ENCODE measurements around the gene GCK. TPM values are rescaled to one million over a fixed set of nuclear protein-coding genes. Genes with fewer than 3 reads are reported as not detected.

GCK gene
- total and polyA plus RNA-seq, 3 donors from 2014 or later = 0.90 to 1.2 (median 0.94) TPM

DNA sequence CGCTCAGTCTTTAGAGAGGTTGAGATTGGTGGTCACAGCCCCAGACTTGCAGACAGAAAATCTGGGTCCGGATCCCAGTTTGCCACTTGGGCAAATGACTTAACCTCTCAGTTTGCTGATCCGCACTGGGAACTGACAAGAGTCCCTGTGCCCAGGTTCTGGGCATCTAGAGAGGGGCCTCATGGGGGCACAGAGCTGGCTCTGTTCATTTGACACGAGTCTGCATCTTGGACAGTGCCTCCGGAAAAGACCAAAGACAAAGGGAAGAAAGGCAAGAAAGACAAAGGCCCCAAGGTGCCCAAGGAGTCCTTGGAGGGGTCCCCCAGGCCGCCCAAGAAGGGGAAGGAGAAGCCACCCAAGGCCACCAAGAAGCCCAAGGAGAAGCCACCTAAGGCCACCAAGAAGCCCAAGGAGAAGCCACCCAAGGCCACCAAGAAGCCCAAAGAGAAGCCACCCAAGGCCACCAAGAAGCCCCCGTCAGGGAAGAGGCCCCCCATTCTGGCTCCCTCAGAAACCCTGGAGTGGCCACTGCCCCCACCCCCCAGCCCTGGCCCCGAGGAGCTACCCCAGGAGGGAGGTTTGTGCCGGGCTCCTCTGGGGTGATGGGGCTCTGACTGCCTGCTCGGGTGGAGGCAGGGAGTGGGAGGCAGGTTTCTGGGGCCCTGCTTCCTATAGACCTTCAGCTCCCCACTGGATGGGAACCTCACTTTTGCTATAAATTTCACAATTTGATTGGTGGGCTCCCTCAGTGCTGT is 82.8 kb downstream of the GCK start:
- DNase-seq = no peak
- intact Hi-C loops (cut with DNase I; ENCODE audit: low total_unique reads) = no loop called here
- no peaks in the 10 kb centered on the region for H3K36me3 ChIP-seq (ENCODE audit: low read depth, missing control alignments)
- H3K27me3 ChIP-seq = no peaks in the 10 kb centered on the region
- no peaks in the 10 kb centered on the region for H3K9me3 ChIP-seq
- peak overlapping the region in 1 of 2 donors; percentile 94 for H3K27ac ChIP-seq
- peaks cover 9% of the 10 kb centered on the region for H3K4me1 ChIP-seq
- WGBS, 2 donors = 81 to 88% methylated on average over 6 to 10 of the region's 10 CpGs
- no peak overlapping the region for H3K4me3 ChIP-seq
- no peak for TF ChIP-seq POLR2A (IDR thresholded peaks at IDR 0.05)
- TF ChIP-seq, protein P1, sequence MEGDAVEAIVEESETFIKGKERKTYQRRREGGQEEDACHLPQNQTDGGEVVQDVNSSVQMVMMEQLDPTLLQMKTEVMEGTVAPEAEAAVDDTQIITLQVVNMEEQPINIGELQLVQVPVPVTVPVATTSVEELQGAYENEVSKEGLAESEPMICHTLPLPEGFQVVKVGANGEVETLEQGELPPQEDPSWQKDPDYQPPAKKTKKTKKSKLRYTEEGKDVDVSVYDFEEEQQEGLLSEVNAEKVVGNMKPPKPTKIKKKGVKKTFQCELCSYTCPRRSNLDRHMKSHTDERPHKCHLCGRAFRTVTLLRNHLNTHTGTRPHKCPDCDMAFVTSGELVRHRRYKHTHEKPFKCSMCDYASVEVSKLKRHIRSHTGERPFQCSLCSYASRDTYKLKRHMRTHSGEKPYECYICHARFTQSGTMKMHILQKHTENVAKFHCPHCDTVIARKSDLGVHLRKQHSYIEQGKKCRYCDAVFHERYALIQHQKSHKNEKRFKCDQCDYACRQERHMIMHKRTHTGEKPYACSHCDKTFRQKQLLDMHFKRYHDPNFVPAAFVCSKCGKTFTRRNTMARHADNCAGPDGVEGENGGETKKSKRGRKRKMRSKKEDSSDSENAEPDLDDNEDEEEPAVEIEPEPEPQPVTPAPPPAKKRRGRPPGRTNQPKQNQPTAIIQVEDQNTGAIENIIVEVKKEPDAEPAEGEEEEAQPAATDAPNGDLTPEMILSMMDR (IDR thresholded peaks at IDR 0.05) = no peak

DNA sequence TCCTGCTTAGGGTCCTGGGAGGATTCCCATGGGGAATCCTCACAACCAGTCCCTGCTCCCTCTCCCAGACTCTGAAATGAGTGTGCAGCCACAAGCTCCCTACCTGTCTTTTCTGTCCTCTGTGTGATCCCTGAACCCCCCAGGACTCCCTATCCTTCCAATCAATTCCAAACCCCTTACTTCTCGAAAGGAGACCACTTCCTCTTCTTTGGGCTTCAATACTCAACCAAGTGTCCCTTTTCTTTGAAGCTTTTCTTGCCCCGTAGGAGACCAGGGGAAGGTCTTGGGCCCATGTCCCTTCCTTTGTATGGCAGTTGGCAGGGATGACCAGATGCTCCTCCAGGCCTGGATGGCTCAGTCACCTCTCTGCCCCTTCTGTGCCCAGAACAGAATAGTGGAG is 83.4 kb downstream of the GCK start:
- WGBS, 2 donors = 75 to 83% methylated on average over 2 of the region's 2 CpGs
- DNase-seq = no peak
- H3K4me1 ChIP-seq = peaks cover 10% of the 10 kb centered on the region

DNA sequence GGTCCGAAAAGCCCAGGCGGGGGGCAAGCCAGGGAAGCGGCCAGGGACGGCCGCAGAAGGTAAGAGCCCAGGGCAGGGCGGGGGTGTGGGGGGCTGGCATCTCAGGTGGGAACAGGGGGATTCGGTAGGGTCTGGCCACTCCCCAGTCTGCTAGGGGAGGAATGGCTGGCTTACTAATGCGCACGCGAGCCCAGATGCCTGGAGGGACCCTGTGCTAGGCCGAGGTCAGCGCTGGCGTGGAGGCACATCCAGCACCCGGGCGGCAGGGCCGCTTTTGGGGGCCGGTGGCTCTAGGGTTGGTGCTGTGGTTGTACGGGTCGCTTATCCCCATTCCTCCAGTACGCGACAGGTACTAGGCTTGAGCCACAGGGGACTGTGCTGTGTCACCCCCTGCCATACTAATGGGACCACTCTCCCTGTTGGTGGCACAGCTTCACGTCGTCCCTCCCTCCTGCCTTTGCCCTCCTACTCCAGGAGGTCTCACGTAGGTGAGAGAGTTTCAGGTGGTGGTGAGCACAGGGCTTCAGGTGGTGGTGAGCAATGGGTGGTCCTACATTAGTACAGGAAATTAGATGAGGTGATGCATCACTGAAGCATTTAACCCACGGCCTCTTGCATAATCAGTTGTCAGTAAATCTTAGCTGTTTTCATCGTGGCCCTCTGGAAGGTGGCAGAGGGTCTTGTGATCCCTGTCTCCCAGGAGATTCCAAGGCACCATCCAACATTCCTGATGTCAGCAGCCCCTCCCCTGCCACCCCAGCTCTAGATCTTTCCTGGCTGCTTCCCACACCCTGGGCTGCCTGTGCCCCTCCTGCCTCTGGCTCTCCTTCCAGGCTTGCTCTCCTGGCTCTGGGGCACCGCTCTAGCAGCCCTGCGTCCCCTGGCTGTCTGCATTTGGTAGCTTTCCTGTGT is 84.1 kb downstream of the GCK start:
- WGBS, 2 donors = 19 to 30% methylated on average over 7 to 28 of the region's 28 CpGs
- no peak for DNase-seq
- H3K4me1 ChIP-seq = peaks cover 14% of the 10 kb centered on the region
- intact Hi-C loops (cut with DNase I; ENCODE audit: low total_unique reads) = no loop called here
- peak overlapping the region; percentile 80 to 94 for H3K27ac ChIP-seq
- peak overlapping the region; percentile 61 to 66 for H3K4me3 ChIP-seq
- H3K9me3 ChIP-seq = no peaks in the 10 kb centered on the region
- no peaks in the 10 kb centered on the region for H3K27me3 ChIP-seq
- TF ChIP-seq POLR2A (IDR thresholded peaks at IDR 0.05) = no peak
- TF ChIP-seq, protein P1 (IDR thresholded peaks at IDR 0.05) = no peak
- no peaks in the 10 kb centered on the region for H3K36me3 ChIP-seq (ENCODE audit: low read depth, missing control alignments)

More for the DNA sequence above, 83.4 kb downstream of the GCK start:
- Histone ChIP-seq H3K27ac (peak overlapping the region; percentile 80 to 94), H3K27me3 (no peaks in the 10 kb centered on the region), H3K9me3 (no peaks in the 10 kb centered on the region), H3K36me3 (ENCODE audit: low read depth, missing control alignments) (no peaks in the 10 kb centered on the region), H3K4me3 (no peak overlapping the region)
- intact Hi-C loops (cut with DNase I; ENCODE audit: low total_unique reads) = no loop called here
- no peak for TF ChIP-seq POLR2A (IDR thresholded peaks at IDR 0.05)
- TF ChIP-seq, protein P1 (IDR thresholded peaks at IDR 0.05) = no peak

DNA sequence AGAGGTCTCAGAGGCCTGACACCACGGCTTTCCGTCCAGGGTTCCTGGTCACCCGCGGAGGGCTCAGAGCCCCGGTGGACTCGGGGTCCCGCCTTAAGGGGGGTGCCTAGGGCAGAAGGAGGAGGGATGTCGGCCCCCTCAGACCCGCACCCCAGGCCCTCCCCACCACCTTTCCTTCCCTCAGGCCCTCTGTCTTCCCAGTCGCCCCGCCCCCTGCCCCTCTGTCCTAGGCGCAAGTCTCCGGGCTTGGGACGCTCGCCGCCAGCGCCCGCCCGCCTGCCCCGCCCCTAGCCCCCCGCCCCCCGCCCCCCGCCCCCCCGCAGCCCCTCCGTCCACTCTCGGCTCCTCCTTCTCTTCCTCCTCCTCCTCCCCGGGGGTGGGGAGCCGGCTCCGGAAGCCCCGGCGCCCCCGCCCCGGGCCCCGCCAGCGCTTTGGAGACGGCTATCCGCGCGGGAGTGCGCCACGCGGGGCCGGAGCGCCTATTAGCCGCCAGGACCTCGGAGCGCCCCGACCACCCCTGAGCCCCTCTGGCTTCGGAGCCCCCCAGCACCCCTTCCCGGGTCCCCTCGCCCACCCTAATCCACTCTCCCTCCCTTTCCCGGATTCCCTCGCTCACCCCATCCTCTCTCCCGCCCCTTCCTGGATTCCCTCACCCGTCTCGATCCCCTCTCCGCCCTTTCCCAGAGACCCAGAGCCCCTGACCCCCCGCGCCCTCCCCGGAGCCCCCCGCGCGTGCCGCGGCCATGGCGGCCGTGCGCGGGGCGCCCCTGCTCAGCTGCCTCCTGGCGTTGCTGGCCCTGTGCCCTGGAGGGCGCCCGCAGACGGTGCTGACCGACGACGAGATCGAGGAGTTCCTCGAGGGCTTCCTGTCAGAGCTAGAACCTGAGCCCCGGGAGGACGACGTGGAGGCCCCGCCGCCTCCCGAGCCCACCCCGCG is 85.0 kb downstream of the GCK start, which contains the start of gene AEBP1:
AEBP1 (plus strand) TSS at position 423 of the 937 bp plus-strand sequence; CDS start at position 744, 321 bp downstream.
- WGBS, 2 donors = 2 to 5% methylated on average over 20 to 81 of the region's 87 CpGs
- Histone ChIP-seq H3K27ac (peak within 1 kb of the TSS; percentile 80 to 94), H3K9me3 (no peaks in the 10 kb centered on the region), H3K4me1 (peaks cover 14% of the 10 kb centered on the region), H3K4me3 (peak within 1 kb of the TSS; percentile 61 to 66), H3K36me3 (ENCODE audit: low read depth, missing control alignments) (no peaks in the 10 kb centered on the region), H3K27me3 (no peaks in the 10 kb centered on the region)
- no peak for DNase-seq
- no peak for TF ChIP-seq POLR2A (IDR thresholded peaks at IDR 0.05)
- TF ChIP-seq, protein P1 (IDR thresholded peaks at IDR 0.05) = no peak
- intact Hi-C loops (cut with DNase I; ENCODE audit: low total_unique reads) = no loop called here
